Measurements from ENCODE around the gene TMEM44. TPM values are rescaled to one million over a fixed set of nuclear protein-coding genes. Genes with fewer than 3 reads are reported as not detected.

Gene TMEM44
- total RNA-seq, 1 experiment from 2014 or later, result 70.1 TPM

GRCh38 chr3:194664857-194665256 lies 31.6 kb upstream of the TMEM44 start:
- peaks cover 53% of the 10 kb centered on the region for H3K36me3 ChIP-seq (ENCODE audit: control insufficient read depth, insufficient read depth, low read length)
- in situ Hi-C loops (cut with HindIII; ENCODE audit: low pct_unique_long_range_greater_than_20kb, low sequenced_read_pairs), result no loop called here
- BruUV-seq (replicated peaks), result TSS peak; percentile 35
- no peaks in the 10 kb centered on the region for H3K27me3 ChIP-seq (ENCODE audit: control insufficient read depth, insufficient read depth, low read length)
- DNase-seq (ENCODE audit: low read depth, low spot score) (no peak), ATAC-seq (peak; percentile 64)
- ChIA-PET POLR2A (no interaction called here), CTCF (no interaction called here)
- H3K4me3 ChIP-seq (ENCODE audit: low read depth in 2 of 2, low read length in 2 of 2), result no peak overlapping the region
- H3K27ac ChIP-seq (ENCODE audit: low read length), result no peak overlapping the region
- H3K9me3 ChIP-seq (ENCODE audit: control insufficient read depth, insufficient read depth, low read depth, low read length), result no peaks in the 10 kb centered on the region
- H3K4me1 ChIP-seq (ENCODE audit: control insufficient read depth, insufficient read depth, low read length), result no peaks in the 10 kb centered on the region
- TF ChIP-seq CTCF (IDR thresholded peaks at IDR 0.05) (no peak), POLR2AphosphoS5 (IDR thresholded peaks at IDR 0.05; ENCODE audit: low read depth, low read length) (no peak), TCF7L2 (IDR thresholded peaks at IDR 0.05; ENCODE audit: low read depth, low read length) (no peak), SIN3A (IDR thresholded peaks at IDR 0.05; ENCODE audit: borderline replicate concordance, insufficient read depth, low read depth, low read length) (no peak), REST (IDR thresholded peaks at IDR 0.05; ENCODE audit: insufficient read depth in 1 of 2, low read depth in 2 of 2, low read length in 1 of 2) (no peak)
- intact Hi-C loops (cut with micrococcal nuclease; ENCODE audit: unreplicated experiment), result no loop called here

DNA sequence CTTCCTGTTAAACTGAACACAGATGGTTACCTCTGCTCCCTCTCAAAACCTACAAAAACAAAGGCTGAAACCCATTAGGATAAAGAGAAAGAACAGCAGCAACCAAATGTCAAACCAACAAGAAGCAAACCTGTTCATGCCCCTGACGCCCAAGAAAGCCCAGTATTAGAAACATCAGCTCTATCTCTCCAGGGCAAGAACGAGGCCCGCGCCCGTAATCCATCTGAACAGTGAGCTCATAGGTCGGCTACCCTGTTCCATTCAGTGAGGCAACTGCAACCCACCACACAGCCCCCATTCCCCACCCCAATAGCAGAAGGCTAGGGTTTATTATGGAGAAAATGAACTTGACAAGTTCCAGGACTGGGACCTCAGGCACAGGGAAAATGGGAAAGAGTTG lies 28.7 kb upstream of the TMEM44 start:
- Histone ChIP-seq H3K4me1 (ENCODE audit: control insufficient read depth, insufficient read depth, low read length) (no peaks in the 10 kb centered on the region), H3K36me3 (ENCODE audit: control insufficient read depth, insufficient read depth, low read length) (peaks cover 55% of the 10 kb centered on the region), H3K4me3 (ENCODE audit: low read depth in 2 of 2, low read length in 2 of 2) (no peak overlapping the region), H3K9me3 (ENCODE audit: control insufficient read depth, insufficient read depth, low read depth, low read length) (no peaks in the 10 kb centered on the region), H3K27me3 (ENCODE audit: control insufficient read depth, insufficient read depth, low read length) (no peaks in the 10 kb centered on the region), H3K27ac (ENCODE audit: low read length) (no peak overlapping the region)
- ChIA-PET CTCF (no interaction called here), POLR2A (no interaction called here)
- BruUV-seq (replicated peaks), result no TSS peak
- in situ Hi-C loops (cut with HindIII; ENCODE audit: low pct_unique_long_range_greater_than_20kb, low sequenced_read_pairs), result no loop called here
- intact Hi-C loops (cut with micrococcal nuclease; ENCODE audit: unreplicated experiment), result no loop called here
- DNase-seq (ENCODE audit: low read depth, low spot score), result no peak
- no peak for ATAC-seq
- no peak for TF ChIP-seq REST (IDR thresholded peaks at IDR 0.05; ENCODE audit: insufficient read depth in 1 of 2, low read depth in 2 of 2, low read length in 1 of 2)
- no peak for TF ChIP-seq POLR2AphosphoS5 (IDR thresholded peaks at IDR 0.05; ENCODE audit: low read depth, low read length)
- no peak for TF ChIP-seq TCF7L2 (IDR thresholded peaks at IDR 0.05; ENCODE audit: low read depth, low read length)
- TF ChIP-seq SIN3A (IDR thresholded peaks at IDR 0.05; ENCODE audit: borderline replicate concordance, insufficient read depth, low read depth, low read length), result no peak
- no peak for TF ChIP-seq CTCF (IDR thresholded peaks at IDR 0.05)
